B cell (primary cell): ENCODE data around the gene GOLGA8F. TPM values are rescaled to one million over a fixed set of nuclear protein-coding genes. Genes with fewer than 3 reads are reported as not detected.
"Not testable (repeated sequence)": the region's sequence is repeated elsewhere in the genome, so short reads cannot be mapped to it uniquely, and the experiment has no call there.

ENCODE experiments used
- ATAC-seq: fragments of 200-7000 bp; cut with Tn5 transposase; one replicate; pipeline ENCODE4 v1.10.0; 2021; ENCODE audit warnings: low read depth, mild to moderate bottlenecking, moderate number of reproducible peaks, moderate library complexity
- CTCF ChIA-PET: fragments of 350-600 bp; sonication (Branson Sonifier 250); formaldehyde crosslinking; loops from one replicate; lab custom pipeline; 2021; ENCODE audit warnings: antibody characterized with exemption, inconsistent platforms; lab: Charles Lee
- POLR2A ChIA-PET: fragments of 350-600 bp; sonication (Branson Sonifier 250); formaldehyde crosslinking; loops from one replicate; lab custom pipeline; 2021; ENCODE audit warnings: antibody characterized with exemption; lab: Charles Lee
- DNase-seq: peaks from one replicate; pipeline ENCODE4 v3.0.0; 2013
- H2AFZ ChIP-seq: 2 replicates; pipeline ENCODE4 v1.6.1; 2012; ENCODE audit warnings: mild to moderate bottlenecking, low read depth, low read length; ENCODE audit not compliant: insufficient read depth, poor library complexity, severe bottlenecking
- H3K27ac ChIP-seq, 2 donors: 1 replicate in 1 of 2; 2 replicates in 1 of 2; pipeline ENCODE4 v1.5.1; 2012 to 2013; ENCODE audit warnings: low read length in 2 of 2, mild to moderate bottlenecking in 2 of 2, moderate library complexity in 1 of 2
- H3K27me3 ChIP-seq, 4 experiments: fragments of 200-600 bp in 1 of 4; sonication (generic) in 1 of 4; replicated peaks in 1 of 4; 1 replicate in 2 of 4; 2 replicates in 2 of 4; pipeline versions ENCODE4 v1.6.1 to v1.7.0; 2013 to 2016; ENCODE audit warnings: low read length in 3 of 4, mild to moderate bottlenecking in 2 of 4, mixed read lengths in 1 of 4, moderate library complexity in 1 of 4; ENCODE audit not compliant: insufficient read depth in 4 of 4, control insufficient read depth in 3 of 4; ENCODE audit errors: control extremely low read depth in 1 of 4
- H3K36me3 ChIP-seq, 2 experiments: replicated peaks in 1 of 2; 1 replicate in 1 of 2; 2 replicates in 1 of 2; pipeline versions ENCODE4 v1.6.1 to v1.7.1; 2013; ENCODE audit warnings: low read length in 1 of 2; ENCODE audit not compliant: insufficient read depth in 2 of 2, control insufficient read depth in 1 of 2; ENCODE audit errors: control extremely low read depth in 1 of 2, extremely low read depth in 1 of 2
- H3K4me1 ChIP-seq, 2 donors: fragments of 200-600 bp in 1 of 2; sonication (generic) in 1 of 2; 1 replicate in 1 of 2; 2 replicates in 1 of 2; pipeline versions ENCODE4 v1.5.1 to v1.6.1; 2013 to 2017; ENCODE audit warnings: low read length in 2 of 2; ENCODE audit not compliant: control insufficient read depth in 2 of 2, insufficient read depth in 2 of 2
- H3K4me2 ChIP-seq: replicated peaks from 2 replicates; pipeline ENCODE3; 2012; ENCODE audit warnings: mild to moderate bottlenecking, low read depth, low read length; ENCODE audit not compliant: poor library complexity, severe bottlenecking
- H3K4me3 ChIP-seq, 5 experiments: fragments of 200-600 bp in 1 of 5; sonication (generic) in 1 of 5; 1 replicate in 3 of 5; 2 replicates in 2 of 5; pipeline versions ENCODE4 v1.5.1 to v1.7.0; 2011 to 2016; ENCODE audit warnings: low read length in 4 of 5, mild to moderate bottlenecking in 4 of 5, low read depth in 2 of 5, control low read depth in 1 of 5, moderate library complexity in 1 of 5; ENCODE audit not compliant: insufficient read depth in 1 of 5; ENCODE audit errors: control extremely low read depth in 1 of 5, extremely low read depth in 1 of 5
- H3K79me2 ChIP-seq: fragments of 200-600 bp; sonication (generic); one replicate; pipeline ENCODE4 v1.6.0; 2016; ENCODE audit warnings: low read length; ENCODE audit not compliant: control insufficient read depth, insufficient read depth
- H3K9ac ChIP-seq: fragments of 200-600 bp; sonication (generic); 2 replicates; pipeline ENCODE4 v1.6.1; 2017; ENCODE audit warnings: mild to moderate bottlenecking, low read length, moderate library complexity
- H3K9me3 ChIP-seq, 3 donors: one replicate each; pipeline versions ENCODE4 v1.6.1 to v1.7.1; 2013; ENCODE audit warnings: low read length in 2 of 3; ENCODE audit not compliant: control insufficient read depth in 2 of 3, insufficient read depth in 1 of 3; ENCODE audit errors: control extremely low read depth in 1 of 3
- H4K20me1 ChIP-seq: 2 replicates; pipeline ENCODE4 v1.6.0; 2012; ENCODE audit warnings: mild to moderate bottlenecking, low read length; ENCODE audit not compliant: insufficient read depth, control insufficient read depth, poor library complexity, severe bottlenecking
- H3K27ac Mint-ChIP-seq: one replicate; pipeline ENCODE4 v1.8.0; 2021; ENCODE audit warnings: mixed read lengths
- H3K27me3 Mint-ChIP-seq: one replicate; pipeline ENCODE4 v1.8.0; 2021; ENCODE audit warnings: mixed read lengths
- H3K4me1 Mint-ChIP-seq: one replicate; pipeline ENCODE4 v1.8.0; 2021; ENCODE audit warnings: mixed read lengths
- H3K4me3 Mint-ChIP-seq: one replicate; pipeline ENCODE4 v1.8.0; 2021; ENCODE audit warnings: mixed read lengths
- H3K9me3 Mint-ChIP-seq: one replicate; pipeline ENCODE4 v1.8.0; 2022; ENCODE audit warnings: mixed read lengths; ENCODE audit not compliant: insufficient read depth
- WGBS: methylation state at CpG from one replicate; pipeline ENCODE4 v1.1.5; 2013; ENCODE audit warnings: missing lambda C conversion rate; ENCODE audit not compliant: insufficient coverage; 5-methylcytosine and 5-hydroxymethylcytosine counted together
- intact Hi-C: fragments of 100-400 bp; cut with micrococcal nuclease; formaldehyde crosslinking; loops from one replicate; pipeline ENCODE4 v1.10.0; 2022
- polyA minus RNA-seq: library from RNA; depleted of rRNA, polyadenylated mRNA; stranded (reverse); fragments of >200 nt; gene quantifications from 2 replicates; pipeline ENCODE4 v1.2.3, GENCODE V29; 2012
- polyA plus RNA-seq: library from polyadenylated mRNA; depleted of rRNA; stranded (reverse); fragments of >200 nt; gene quantifications from 2 replicates; pipeline ENCODE4 v1.2.3, GENCODE V29; 2012
- total RNA-seq, 2 donors: library from RNA; stranded (reverse); fragments of 120-200 nt in 1 of 2; gene quantifications; 1 replicate in 1 of 2; 2 replicates in 1 of 2; pipeline versions ENCODE4 v1.2.3 to v1.2.4, GENCODE V29; 2013 to 2022

Gene GOLGA8F
- not detected in 2 replicates for total RNA-seq
- total RNA-seq (2013), result not detected
- not detected in 2 replicates for polyA plus RNA-seq
- not detected in 2 replicates for polyA minus RNA-seq

GRCh38 chr15:28378364-28378763, at the start of gene GOLGA8F:
GOLGA8F (plus strand) TSS chr15:28378664; CDS start chr15:28378762, 98 bp downstream.
- WGBS, result no CpG with 5 or more reads among the region's 8 CpGs
- H3K9me3 ChIP-seq, H3K9me3 Mint-ChIP-seq, H2AFZ ChIP-seq, H3K36me3 ChIP-seq, H3K79me2 ChIP-seq, H3K27ac Mint-ChIP-seq, H3K4me2 ChIP-seq, ATAC-seq, H3K27me3 ChIP-seq, H3K4me1 ChIP-seq, intact Hi-C loops, H4K20me1 ChIP-seq, H3K9ac ChIP-seq, CTCF ChIA-PET, DNase-seq, H3K4me1 Mint-ChIP-seq, H3K27ac ChIP-seq, H3K4me3 Mint-ChIP-seq, H3K4me3 ChIP-seq, H3K27me3 Mint-ChIP-seq, POLR2A ChIA-PET: not testable (repeated sequence)

GRCh38 chr15:28357984-28358383, 20.5 kb upstream of the GOLGA8F start, which contains the start of gene GOLGA6L24:
GOLGA6L24 (minus strand) TSS chr15:28358084; CDS start chr15:28358023, 61 bp downstream.
- H3K9me3 Mint-ChIP-seq, H3K27ac Mint-ChIP-seq, H3K36me3 ChIP-seq, H3K79me2 ChIP-seq, H3K4me1 ChIP-seq, DNase-seq, H3K4me1 Mint-ChIP-seq, CTCF ChIA-PET, H3K27me3 ChIP-seq, POLR2A ChIA-PET, H2AFZ ChIP-seq, intact Hi-C loops, H3K4me2 ChIP-seq, H3K27me3 Mint-ChIP-seq, H3K9ac ChIP-seq, H3K9me3 ChIP-seq, H3K4me3 Mint-ChIP-seq, H4K20me1 ChIP-seq, H3K27ac ChIP-seq, ATAC-seq, H3K4me3 ChIP-seq: not testable (repeated sequence)
- no CpG with 5 or more reads among the region's 7 CpGs for WGBS

- POLR2A ChIA-PET, H2AFZ ChIP-seq, DNase-seq, H3K27me3 ChIP-seq, H3K4me3 Mint-ChIP-seq, H3K9me3 ChIP-seq, intact Hi-C loops, H4K20me1 ChIP-seq, H3K9me3 Mint-ChIP-seq, H3K79me2 ChIP-seq, ATAC-seq, H3K36me3 ChIP-seq, CTCF ChIA-PET, H3K4me1 ChIP-seq, H3K4me2 ChIP-seq, H3K27me3 Mint-ChIP-seq, H3K27ac ChIP-seq, H3K4me1 Mint-ChIP-seq, H3K4me3 ChIP-seq, H3K27ac Mint-ChIP-seq, H3K9ac ChIP-seq: not testable (repeated sequence)
- no CpG with 5 or more reads among the region's 17 CpGs for WGBS
These were observed 13.0 kb upstream of the GOLGA8F start for GRCh38 chr15:28365502-28365901.

- H3K9me3 Mint-ChIP-seq, H3K27me3 Mint-ChIP-seq: not testable (repeated sequence)
These were observed 1.6 kb downstream of the GOLGA8F start for GRCh38 chr15:28380053-28380452.

More at GRCh38 chr15:28380053-28380452, 1.6 kb downstream of the GOLGA8F start:
- ATAC-seq, H3K27ac ChIP-seq, intact Hi-C loops, H3K4me3 Mint-ChIP-seq, POLR2A ChIA-PET, DNase-seq, H3K4me1 Mint-ChIP-seq, CTCF ChIA-PET, H3K9me3 ChIP-seq, H3K9ac ChIP-seq, H3K79me2 ChIP-seq, H3K4me2 ChIP-seq, H3K36me3 ChIP-seq, H3K4me1 ChIP-seq, H2AFZ ChIP-seq, H3K27ac Mint-ChIP-seq, H3K27me3 ChIP-seq, H4K20me1 ChIP-seq, H3K4me3 ChIP-seq: not testable (repeated sequence)
- WGBS, result no CpG with 5 or more reads among the region's 3 CpGs
